Lung (tissue), 12 donors: ENCODE measurements around the gene TTC28. TPM values are rescaled to one million over a fixed set of nuclear protein-coding genes. Genes with fewer than 3 reads are reported as not detected.

Experiments used
- ATAC-seq: fragments of 200-7000 bp; cut with Tn5 transposase; one replicate; pipeline ENCODE4 v1.9.1; 2020; ENCODE audit warnings: moderate number of reproducible peaks; ENCODE audit not compliant: insufficient read depth, low FRiP score
- DNase-seq, 3 donors: peaks; one replicate each; pipeline ENCODE4 v3.0.0-alpha.2; 2013 to 2017
- H3K27ac ChIP-seq, 2 donors: one replicate each; pipeline ENCODE4 v1.5.1; 2013; ENCODE audit warnings: mild to moderate bottlenecking in 2 of 2, moderate library complexity in 2 of 2, control low read depth in 1 of 2, inconsistent platforms in 1 of 2, low read depth in 1 of 2, low read length in 1 of 2
- H3K27me3 ChIP-seq, 3 donors: one replicate each; pipeline ENCODE4 v1.5.1; 2013; ENCODE audit warnings: low read length in 2 of 3; ENCODE audit not compliant: control insufficient read depth in 3 of 3, insufficient read depth in 3 of 3
- H3K36me3 ChIP-seq, 4 donors: one replicate each; pipeline ENCODE4 v1.5.1; 2013; ENCODE audit warnings: low read length in 4 of 4, mild to moderate bottlenecking in 1 of 4, moderate library complexity in 1 of 4; ENCODE audit not compliant: control insufficient read depth in 4 of 4, insufficient read depth in 4 of 4
- H3K4me1 ChIP-seq, 5 donors: one replicate each; pipeline ENCODE4 v1.5.1; 2013; ENCODE audit warnings: low read length in 5 of 5, mild to moderate bottlenecking in 2 of 5, moderate library complexity in 1 of 5; ENCODE audit not compliant: control insufficient read depth in 5 of 5, insufficient read depth in 5 of 5
- H3K4me3 ChIP-seq: one replicate; pipeline ENCODE4 v1.5.1; 2013; ENCODE audit warnings: mild to moderate bottlenecking, control low read depth, moderate library complexity
- H3K9ac ChIP-seq, 2 donors: one replicate each; pipeline ENCODE4 v1.5.1; 2013; ENCODE audit warnings: low read length in 2 of 2, control low read depth in 1 of 2; ENCODE audit not compliant: insufficient read depth in 1 of 2
- H3K9me3 ChIP-seq, 4 donors: one replicate each; pipeline ENCODE4 v1.5.1; 2013; ENCODE audit warnings: low read length in 3 of 4, mild to moderate bottlenecking in 1 of 4, moderate library complexity in 1 of 4; ENCODE audit not compliant: control insufficient read depth in 4 of 4, insufficient read depth in 3 of 4
- WGBS, 2 donors: extraction: QIAGEN DNeasy Blood & Tissue Kit; methylation state at CpG; one replicate each; pipeline ENCODE4 v1.1.7; 2013; 5-methylcytosine and 5-hydroxymethylcytosine counted together
- polyA plus RNA-seq, 2 donors: library from polyadenylated mRNA; stranded (reverse); fragments of 200-250 nt; gene quantifications; one replicate each; pipeline ENCODE4 v1.2.1, GENCODE V29; 2013
- total RNA-seq, 2 donors: library from RNA; depleted of rRNA in 1 of 2; stranded (reverse); fragments of >200 nt in 1 of 2; gene quantifications; one replicate each; pipeline ENCODE4 v1.2.1, GENCODE V29; 2014 to 2021
- TF ChIP-seq, protein P1 (sequence below): IDR thresholded peaks from 2 replicates; pipeline ENCODE4 v1.5.1; 2012; ENCODE audit warnings: mild to moderate bottlenecking; ENCODE audit errors: control extremely low read depth, extremely low read depth
- donor health status: control.
- donor health status: control.
- donor health status: Bipolar disorder and iron deficiency.
- donor health status: healthy.
- donor health status: DM: yes; HTN: yes; CAD: no.

TTC28 gene
- total and polyA plus RNA-seq, 4 donors: 4.7 to 72.2 (median 24.8) TPM

DNA sequence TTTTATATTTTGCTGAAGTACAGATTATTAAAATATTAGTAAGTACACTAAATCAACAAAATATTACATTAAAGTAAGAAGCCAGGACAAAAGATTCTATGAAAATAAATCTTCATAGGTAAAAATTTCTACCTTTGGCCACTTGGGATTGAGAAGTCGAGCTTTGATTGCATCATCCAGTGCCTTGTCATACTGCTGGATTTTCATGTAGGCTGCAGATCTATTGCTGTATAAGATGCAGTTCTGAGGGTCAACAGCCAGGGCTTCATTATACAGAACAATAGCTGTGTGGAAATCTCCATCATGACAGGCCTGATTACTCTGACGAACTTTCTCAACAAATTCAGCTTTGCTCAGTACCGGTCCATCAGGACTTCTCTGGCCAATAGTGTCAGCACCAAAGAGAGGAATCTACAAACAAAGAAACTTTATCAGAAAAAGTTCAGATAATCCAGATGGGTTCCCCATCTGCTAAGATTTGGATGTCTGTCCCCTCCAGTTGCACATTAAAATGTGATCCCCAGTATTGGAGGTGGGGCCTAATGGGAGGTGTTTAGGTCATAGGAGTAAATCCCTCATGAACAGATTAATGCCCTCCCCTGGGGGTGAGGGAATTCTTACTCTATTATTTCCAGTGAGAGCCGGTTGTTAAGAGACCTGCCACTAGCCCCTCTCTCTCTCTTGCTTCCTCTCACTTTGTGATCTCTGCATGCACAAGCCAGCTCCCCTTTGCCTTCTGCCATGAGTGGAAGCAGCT is 50.0 kb downstream of the TTC28 start:
- WGBS, 2 donors: 85 to 86% methylated on average over 4 of the region's 4 CpGs
- TF ChIP-seq, protein P1, sequence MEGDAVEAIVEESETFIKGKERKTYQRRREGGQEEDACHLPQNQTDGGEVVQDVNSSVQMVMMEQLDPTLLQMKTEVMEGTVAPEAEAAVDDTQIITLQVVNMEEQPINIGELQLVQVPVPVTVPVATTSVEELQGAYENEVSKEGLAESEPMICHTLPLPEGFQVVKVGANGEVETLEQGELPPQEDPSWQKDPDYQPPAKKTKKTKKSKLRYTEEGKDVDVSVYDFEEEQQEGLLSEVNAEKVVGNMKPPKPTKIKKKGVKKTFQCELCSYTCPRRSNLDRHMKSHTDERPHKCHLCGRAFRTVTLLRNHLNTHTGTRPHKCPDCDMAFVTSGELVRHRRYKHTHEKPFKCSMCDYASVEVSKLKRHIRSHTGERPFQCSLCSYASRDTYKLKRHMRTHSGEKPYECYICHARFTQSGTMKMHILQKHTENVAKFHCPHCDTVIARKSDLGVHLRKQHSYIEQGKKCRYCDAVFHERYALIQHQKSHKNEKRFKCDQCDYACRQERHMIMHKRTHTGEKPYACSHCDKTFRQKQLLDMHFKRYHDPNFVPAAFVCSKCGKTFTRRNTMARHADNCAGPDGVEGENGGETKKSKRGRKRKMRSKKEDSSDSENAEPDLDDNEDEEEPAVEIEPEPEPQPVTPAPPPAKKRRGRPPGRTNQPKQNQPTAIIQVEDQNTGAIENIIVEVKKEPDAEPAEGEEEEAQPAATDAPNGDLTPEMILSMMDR: no peak
- Histone ChIP-seq H3K27me3 (no peaks in the 10 kb centered on the region), H3K4me1 (peaks cover 0 to 4% (median 0%) of the 10 kb centered on the region in 5 donors), H3K9me3 (no peaks in the 10 kb centered on the region), H3K27ac (no peak overlapping the region), H3K36me3 (no peaks in the 10 kb centered on the region), H3K9ac (no peak overlapping the region), H3K4me3 (no peak overlapping the region)
- ATAC-seq (no peak), DNase-seq (no peak)

DNA sequence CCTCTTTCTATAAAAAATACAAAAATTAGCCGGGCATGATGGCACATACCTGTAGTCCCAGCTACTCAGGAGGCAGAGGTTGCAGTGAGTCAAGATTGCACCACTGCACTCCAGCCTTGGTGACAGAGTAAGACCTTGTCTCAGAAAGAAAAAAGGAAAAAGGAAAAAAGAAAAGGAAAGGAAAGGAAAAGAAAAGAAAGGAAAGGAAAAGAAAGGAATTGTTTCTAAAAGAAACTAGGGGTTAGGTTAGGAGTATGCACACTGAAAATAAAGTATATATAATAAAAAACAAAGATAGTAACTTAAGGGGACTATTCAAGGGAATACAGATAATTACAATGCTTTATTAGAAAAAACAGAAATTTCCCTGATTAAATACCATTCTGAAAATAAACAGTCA is 50.9 kb downstream of the TTC28 start:
- Histone ChIP-seq H3K27ac (no peak overlapping the region), H3K9ac (no peak overlapping the region), H3K36me3 (no peaks in the 10 kb centered on the region), H3K4me1 (peaks cover 0 to 4% (median 0%) of the 10 kb centered on the region in 5 donors), H3K4me3 (no peak overlapping the region), H3K9me3 (no peaks in the 10 kb centered on the region), H3K27me3 (no peaks in the 10 kb centered on the region)
- TF ChIP-seq, protein P1: no peak
- 97% methylated on average over 1 of the region's 1 CpG for WGBS, 2 donors
- no peak for ATAC-seq
- no peak for DNase-seq

DNA sequence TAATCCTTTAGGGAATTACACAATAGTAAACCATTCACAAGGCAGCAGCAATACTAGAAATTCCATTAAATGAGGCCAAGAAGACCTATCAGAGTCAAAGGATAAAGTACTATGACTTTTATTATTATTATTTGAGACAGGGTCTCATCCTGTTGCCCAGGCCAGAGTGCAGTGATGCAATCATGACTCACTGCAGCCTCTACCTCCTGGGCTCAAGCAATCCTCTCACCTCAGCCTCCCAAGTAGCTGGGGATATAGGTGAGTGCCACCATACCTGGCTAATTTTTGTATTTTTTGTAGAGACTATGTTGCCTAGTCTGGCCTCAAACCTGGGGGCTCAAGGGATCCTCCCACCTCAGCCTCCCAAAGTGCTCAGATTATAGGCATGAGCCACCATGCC is 51.8 kb downstream of the TTC28 start:
- H3K9ac ChIP-seq: no peak overlapping the region
- no peaks in the 10 kb centered on the region for H3K36me3 ChIP-seq
- ATAC-seq (no peak), DNase-seq (no peak)
- no peak overlapping the region for H3K4me3 ChIP-seq
- TF ChIP-seq, protein P1: no peak
- H3K27me3 ChIP-seq: no peaks in the 10 kb centered on the region
- no peaks in the 10 kb centered on the region for H3K9me3 ChIP-seq
- no peak overlapping the region for H3K27ac ChIP-seq
- H3K4me1 ChIP-seq: peaks cover 0 to 4% (median 0%) of the 10 kb centered on the region in 5 donors
